GM23338 (cell line): ENCODE data around the gene RIC3.

ENCODE experiments used
- JUNB ChIP-seq: IDR thresholded peaks from one replicate; pipeline ENCODE4 v1.6.1; 2016; ENCODE audit warnings: antibody characterized with exemption; ENCODE audit not compliant: unreplicated experiment
- TF ChIP-seq, protein P1 (sequence below), 2 experiments: fragments of 200-600 bp in 1 of 2; sonication (generic) in 1 of 2; conservative IDR thresholded peaks; 2 replicates each; pipeline versions ENCODE4 v1.5.1 to v1.6.1; 2016 to 2017; ENCODE audit warnings: antibody characterized with exemption in 2 of 2, low read depth in 2 of 2, mild to moderate bottlenecking in 2 of 2, moderate library complexity in 1 of 2

DNA sequence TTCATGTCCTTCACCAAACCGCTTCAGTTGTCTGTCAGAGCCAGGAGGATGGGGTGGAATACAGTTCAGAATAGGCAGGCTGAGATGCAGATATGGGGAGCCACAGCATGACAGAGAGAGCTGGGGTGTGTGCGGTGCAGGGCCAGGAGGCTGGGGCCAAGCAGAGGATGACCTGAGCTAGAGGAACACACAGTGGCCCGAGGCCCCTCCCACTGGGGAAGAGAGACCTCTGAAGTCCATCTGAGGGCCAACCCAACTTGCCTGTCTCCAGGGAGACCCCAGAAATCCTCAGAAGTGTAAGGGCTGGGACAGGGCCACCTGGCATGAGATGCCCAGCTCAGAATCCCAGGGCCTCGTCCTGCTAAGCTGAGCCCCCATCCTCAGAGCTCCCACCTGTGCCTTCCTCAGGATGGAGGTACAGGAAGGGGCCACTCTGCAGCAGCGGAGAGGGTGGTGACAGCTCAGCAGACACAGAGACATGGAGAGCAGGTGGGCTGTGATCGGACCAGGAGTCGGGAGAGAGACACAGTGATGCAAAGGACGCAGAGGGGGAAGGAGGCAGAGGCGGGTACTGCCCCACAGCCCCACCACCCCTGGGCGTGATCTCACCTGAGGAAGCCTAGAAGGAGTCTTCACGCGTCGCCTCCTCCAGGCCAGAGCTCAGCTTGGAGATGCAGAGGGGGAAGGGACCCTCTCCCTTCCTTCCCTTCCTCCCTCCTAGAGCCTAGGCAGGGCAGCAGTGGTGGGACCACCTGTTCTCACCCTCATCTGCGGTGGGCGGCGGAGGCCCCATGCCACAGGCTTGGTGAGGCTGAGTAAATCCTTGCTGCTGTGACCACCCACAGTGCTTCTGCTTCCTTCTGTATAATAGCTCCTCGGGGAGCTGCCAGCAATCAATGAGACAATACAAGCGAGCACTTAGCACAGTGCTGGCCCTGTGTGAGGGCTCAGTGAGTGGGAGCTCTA, 96.9 kb downstream of the RIC3 start:
- TF ChIP-seq, protein P1, sequence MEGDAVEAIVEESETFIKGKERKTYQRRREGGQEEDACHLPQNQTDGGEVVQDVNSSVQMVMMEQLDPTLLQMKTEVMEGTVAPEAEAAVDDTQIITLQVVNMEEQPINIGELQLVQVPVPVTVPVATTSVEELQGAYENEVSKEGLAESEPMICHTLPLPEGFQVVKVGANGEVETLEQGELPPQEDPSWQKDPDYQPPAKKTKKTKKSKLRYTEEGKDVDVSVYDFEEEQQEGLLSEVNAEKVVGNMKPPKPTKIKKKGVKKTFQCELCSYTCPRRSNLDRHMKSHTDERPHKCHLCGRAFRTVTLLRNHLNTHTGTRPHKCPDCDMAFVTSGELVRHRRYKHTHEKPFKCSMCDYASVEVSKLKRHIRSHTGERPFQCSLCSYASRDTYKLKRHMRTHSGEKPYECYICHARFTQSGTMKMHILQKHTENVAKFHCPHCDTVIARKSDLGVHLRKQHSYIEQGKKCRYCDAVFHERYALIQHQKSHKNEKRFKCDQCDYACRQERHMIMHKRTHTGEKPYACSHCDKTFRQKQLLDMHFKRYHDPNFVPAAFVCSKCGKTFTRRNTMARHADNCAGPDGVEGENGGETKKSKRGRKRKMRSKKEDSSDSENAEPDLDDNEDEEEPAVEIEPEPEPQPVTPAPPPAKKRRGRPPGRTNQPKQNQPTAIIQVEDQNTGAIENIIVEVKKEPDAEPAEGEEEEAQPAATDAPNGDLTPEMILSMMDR (conservative IDR thresholded peaks at IDR 0.05; ENCODE audit: low read depth in 2 of 2): no peak
- TF ChIP-seq JUNB: no peak
